ENCODE results near the gene COPG2. TPM values are rescaled to one million over a fixed set of nuclear protein-coding genes. Genes with fewer than 3 reads are reported as not detected.

Gene COPG2
- total RNA-seq, 1 experiment from 2014 or later: 50.9 TPM

DNA sequence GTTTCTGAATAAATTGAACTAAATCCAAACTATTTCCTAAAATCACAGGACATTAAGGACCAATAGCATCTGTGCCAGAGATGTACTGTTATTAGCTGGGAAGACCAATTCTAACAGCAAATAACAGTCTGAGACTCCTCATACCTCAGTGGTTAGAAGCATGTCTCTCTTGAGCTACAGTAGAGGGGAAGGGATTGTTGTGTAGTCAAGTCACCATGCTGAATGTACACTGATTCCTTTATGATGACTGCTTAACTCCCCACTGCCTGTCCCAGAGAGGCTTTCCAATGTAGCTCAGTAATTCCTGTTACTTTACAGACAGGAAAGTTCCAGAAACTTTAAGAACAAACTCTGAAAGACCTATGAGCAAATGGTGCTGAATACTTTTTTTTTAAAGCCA, 162.8 kb downstream of the COPG2 start (continued):
- TF ChIP-seq, protein P1, sequence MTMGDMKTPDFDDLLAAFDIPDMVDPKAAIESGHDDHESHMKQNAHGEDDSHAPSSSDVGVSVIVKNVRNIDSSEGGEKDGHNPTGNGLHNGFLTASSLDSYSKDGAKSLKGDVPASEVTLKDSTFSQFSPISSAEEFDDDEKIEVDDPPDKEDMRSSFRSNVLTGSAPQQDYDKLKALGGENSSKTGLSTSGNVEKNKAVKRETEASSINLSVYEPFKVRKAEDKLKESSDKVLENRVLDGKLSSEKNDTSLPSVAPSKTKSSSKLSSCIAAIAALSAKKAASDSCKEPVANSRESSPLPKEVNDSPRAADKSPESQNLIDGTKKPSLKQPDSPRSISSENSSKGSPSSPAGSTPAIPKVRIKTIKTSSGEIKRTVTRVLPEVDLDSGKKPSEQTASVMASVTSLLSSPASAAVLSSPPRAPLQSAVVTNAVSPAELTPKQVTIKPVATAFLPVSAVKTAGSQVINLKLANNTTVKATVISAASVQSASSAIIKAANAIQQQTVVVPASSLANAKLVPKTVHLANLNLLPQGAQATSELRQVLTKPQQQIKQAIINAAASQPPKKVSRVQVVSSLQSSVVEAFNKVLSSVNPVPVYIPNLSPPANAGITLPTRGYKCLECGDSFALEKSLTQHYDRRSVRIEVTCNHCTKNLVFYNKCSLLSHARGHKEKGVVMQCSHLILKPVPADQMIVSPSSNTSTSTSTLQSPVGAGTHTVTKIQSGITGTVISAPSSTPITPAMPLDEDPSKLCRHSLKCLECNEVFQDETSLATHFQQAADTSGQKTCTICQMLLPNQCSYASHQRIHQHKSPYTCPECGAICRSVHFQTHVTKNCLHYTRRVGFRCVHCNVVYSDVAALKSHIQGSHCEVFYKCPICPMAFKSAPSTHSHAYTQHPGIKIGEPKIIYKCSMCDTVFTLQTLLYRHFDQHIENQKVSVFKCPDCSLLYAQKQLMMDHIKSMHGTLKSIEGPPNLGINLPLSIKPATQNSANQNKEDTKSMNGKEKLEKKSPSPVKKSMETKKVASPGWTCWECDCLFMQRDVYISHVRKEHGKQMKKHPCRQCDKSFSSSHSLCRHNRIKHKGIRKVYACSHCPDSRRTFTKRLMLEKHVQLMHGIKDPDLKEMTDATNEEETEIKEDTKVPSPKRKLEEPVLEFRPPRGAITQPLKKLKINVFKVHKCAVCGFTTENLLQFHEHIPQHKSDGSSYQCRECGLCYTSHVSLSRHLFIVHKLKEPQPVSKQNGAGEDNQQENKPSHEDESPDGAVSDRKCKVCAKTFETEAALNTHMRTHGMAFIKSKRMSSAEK (CRISPR knock-in tag; IDR thresholded peaks at IDR 0.05; ENCODE audit: borderline replicate concordance): no peak
- TF ChIP-seq, protein P2, sequence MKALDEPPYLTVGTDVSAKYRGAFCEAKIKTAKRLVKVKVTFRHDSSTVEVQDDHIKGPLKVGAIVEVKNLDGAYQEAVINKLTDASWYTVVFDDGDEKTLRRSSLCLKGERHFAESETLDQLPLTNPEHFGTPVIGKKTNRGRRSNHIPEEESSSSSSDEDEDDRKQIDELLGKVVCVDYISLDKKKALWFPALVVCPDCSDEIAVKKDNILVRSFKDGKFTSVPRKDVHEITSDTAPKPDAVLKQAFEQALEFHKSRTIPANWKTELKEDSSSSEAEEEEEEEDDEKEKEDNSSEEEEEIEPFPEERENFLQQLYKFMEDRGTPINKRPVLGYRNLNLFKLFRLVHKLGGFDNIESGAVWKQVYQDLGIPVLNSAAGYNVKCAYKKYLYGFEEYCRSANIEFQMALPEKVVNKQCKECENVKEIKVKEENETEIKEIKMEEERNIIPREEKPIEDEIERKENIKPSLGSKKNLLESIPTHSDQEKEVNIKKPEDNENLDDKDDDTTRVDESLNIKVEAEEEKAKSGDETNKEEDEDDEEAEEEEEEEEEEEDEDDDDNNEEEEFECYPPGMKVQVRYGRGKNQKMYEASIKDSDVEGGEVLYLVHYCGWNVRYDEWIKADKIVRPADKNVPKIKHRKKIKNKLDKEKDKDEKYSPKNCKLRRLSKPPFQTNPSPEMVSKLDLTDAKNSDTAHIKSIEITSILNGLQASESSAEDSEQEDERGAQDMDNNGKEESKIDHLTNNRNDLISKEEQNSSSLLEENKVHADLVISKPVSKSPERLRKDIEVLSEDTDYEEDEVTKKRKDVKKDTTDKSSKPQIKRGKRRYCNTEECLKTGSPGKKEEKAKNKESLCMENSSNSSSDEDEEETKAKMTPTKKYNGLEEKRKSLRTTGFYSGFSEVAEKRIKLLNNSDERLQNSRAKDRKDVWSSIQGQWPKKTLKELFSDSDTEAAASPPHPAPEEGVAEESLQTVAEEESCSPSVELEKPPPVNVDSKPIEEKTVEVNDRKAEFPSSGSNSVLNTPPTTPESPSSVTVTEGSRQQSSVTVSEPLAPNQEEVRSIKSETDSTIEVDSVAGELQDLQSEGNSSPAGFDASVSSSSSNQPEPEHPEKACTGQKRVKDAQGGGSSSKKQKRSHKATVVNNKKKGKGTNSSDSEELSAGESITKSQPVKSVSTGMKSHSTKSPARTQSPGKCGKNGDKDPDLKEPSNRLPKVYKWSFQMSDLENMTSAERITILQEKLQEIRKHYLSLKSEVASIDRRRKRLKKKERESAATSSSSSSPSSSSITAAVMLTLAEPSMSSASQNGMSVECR (CRISPR knock-in tag; IDR thresholded peaks at IDR 0.05; ENCODE audit: borderline replicate concordance): no peak
- TF ChIP-seq SOX15 (CRISPR knock-in tag; IDR thresholded peaks at IDR 0.05): no peak
- TF ChIP-seq TP53 (CRISPR knock-in tag; IDR thresholded peaks at IDR 0.05): no peak

- H3K4me1 Mint-ChIP-seq: no peaks in the 10 kb centered on the region
- ChIA-PET POLR2A (no interaction called here), CTCF (no interaction called here)
- TF ChIP-seq NFE2L1 (CRISPR knock-in tag; IDR thresholded peaks at IDR 0.05) (no peak), ESRRA (CRISPR knock-in tag; IDR thresholded peaks at IDR 0.05; ENCODE audit: borderline replicate concordance) (no peak), TEAD4 (CRISPR knock-in tag; IDR thresholded peaks at IDR 0.05) (no peak), ATF2 (CRISPR knock-in tag; IDR thresholded peaks at IDR 0.05; ENCODE audit: borderline replicate concordance, low read depth) (no peak), FOXK1 (CRISPR knock-in tag; IDR thresholded peaks at IDR 0.05) (no peak), TP53 (CRISPR knock-in tag; IDR thresholded peaks at IDR 0.05) (no peak), OVOL2 (CRISPR knock-in tag; IDR thresholded peaks at IDR 0.05; ENCODE audit: borderline replicate concordance) (no peak), ZNF423 (CRISPR knock-in tag; IDR thresholded peaks at IDR 0.05) (no peak), ZBTB21 (CRISPR knock-in tag; IDR thresholded peaks at IDR 0.05; ENCODE audit: borderline replicate concordance) (no peak), ZNF317 (CRISPR knock-in tag; IDR thresholded peaks at IDR 0.05; ENCODE audit: borderline replicate concordance, low read depth) (no peak)
- TF ChIP-seq, protein P3, sequence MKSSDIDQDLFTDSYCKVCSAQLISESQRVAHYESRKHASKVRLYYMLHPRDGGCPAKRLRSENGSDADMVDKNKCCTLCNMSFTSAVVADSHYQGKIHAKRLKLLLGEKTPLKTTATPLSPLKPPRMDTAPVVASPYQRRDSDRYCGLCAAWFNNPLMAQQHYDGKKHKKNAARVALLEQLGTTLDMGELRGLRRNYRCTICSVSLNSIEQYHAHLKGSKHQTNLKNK (CRISPR knock-in tag; IDR thresholded peaks at IDR 0.05): no peak
- TF ChIP-seq, protein P4, sequence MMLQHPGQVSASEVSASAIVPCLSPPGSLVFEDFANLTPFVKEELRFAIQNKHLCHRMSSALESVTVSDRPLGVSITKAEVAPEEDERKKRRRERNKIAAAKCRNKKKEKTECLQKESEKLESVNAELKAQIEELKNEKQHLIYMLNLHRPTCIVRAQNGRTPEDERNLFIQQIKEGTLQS (CRISPR knock-in tag; conservative IDR thresholded peaks at IDR 0.05): no peak
- TF ChIP-seq, protein P2 (CRISPR knock-in tag; IDR thresholded peaks at IDR 0.05; ENCODE audit: borderline replicate concordance): no peak
- TF ChIP-seq, protein P5, sequence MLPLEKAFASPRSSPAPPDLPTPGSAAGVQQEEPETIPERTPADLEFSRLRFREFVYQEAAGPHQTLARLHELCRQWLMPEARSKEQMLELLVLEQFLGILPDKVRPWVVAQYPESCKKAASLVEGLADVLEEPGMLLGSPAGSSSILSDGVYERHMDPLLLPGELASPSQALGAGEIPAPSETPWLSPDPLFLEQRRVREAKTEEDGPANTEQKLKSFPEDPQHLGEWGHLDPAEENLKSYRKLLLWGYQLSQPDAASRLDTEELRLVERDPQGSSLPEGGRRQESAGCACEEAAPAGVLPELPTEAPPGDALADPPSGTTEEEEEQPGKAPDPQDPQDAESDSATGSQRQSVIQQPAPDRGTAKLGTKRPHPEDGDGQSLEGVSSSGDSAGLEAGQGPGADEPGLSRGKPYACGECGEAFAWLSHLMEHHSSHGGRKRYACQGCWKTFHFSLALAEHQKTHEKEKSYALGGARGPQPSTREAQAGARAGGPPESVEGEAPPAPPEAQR (CRISPR knock-in tag; IDR thresholded peaks at IDR 0.05): no peak
- TF ChIP-seq, protein P6, sequence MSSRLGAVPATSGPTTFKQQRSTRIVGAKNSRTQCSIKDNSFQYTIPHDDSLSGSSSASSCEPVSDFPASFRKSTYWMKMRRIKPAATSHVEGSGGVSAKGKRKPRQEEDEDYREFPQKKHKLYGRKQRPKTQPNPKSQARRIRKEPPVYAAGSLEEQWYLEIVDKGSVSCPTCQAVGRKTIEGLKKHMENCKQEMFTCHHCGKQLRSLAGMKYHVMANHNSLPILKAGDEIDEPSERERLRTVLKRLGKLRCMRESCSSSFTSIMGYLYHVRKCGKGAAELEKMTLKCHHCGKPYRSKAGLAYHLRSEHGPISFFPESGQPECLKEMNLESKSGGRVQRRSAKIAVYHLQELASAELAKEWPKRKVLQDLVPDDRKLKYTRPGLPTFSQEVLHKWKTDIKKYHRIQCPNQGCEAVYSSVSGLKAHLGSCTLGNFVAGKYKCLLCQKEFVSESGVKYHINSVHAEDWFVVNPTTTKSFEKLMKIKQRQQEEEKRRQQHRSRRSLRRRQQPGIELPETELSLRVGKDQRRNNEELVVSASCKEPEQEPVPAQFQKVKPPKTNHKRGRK (CRISPR knock-in tag; IDR thresholded peaks at IDR 0.05; ENCODE audit: borderline replicate concordance): no peak
Measured at GRCh38 chr7:130500910-130501309, 167.6 kb downstream of the COPG2 start.

More at GRCh38 chr7:130500910-130501309, 167.6 kb downstream of the COPG2 start:
- Mint-ChIP-seq H3K36me3 (peaks cover 55% of the 10 kb centered on the region), H3K4me3 (no peak overlapping the region), H3K9me3 (no peaks in the 10 kb centered on the region), H3K27ac (no peak overlapping the region), H3K27me3 (ENCODE audit: low read depth) (no peaks in the 10 kb centered on the region)
- DNase-seq (ENCODE audit: low spot score) (no peak), ATAC-seq (no peak)
